PC-3 (cell line): ENCODE data around the gene ADAMTS17. TPM values are rescaled to one million over a fixed set of nuclear protein-coding genes. Genes with fewer than 3 reads are reported as not detected.

Experiments used
- ATAC-seq: fragments of 200-7000 bp; cut with Tn5 transposase; 2 replicates; pipeline ENCODE4 v1.9.1; 2020; ENCODE audit warnings: mild to moderate bottlenecking, moderate library complexity
- BruUV-seq: library from RNA; stranded (reverse); fragments of 400-500 nt; replicated peaks from 2 replicates; lab custom pipeline; 2021; lab: Mats Ljungman, UMichigan
- CTCF ChIA-PET: fragments of 300-600 bp; sonication (Branson Sonifier 250); formaldehyde crosslinking; loops from one replicate; lab custom pipeline; 2022; ENCODE audit warnings: antibody characterized with exemption; lab: Charles Lee
- POLR2A ChIA-PET: fragments of 300-600 bp; sonication (Branson Sonifier 250); formaldehyde crosslinking; loops from one replicate; lab custom pipeline; 2022; ENCODE audit warnings: antibody characterized with exemption; ENCODE audit not compliant: unreplicated experiment; lab: Charles Lee
- DNase-seq: peaks from one replicate; pipeline ENCODE4 v3.0.0-alpha.2; 2015
- H2AFZ ChIP-seq: fragments of 300-600 bp; sonication (generic); 2 replicates; pipeline ENCODE4 v1.6.0; 2016; ENCODE audit warnings: antibody characterized with exemption, low read length
- H3F3A ChIP-seq: fragments of 300-600 bp; sonication (generic); one replicate; pipeline ENCODE4 v1.6.0; 2017; ENCODE audit warnings: antibody characterized with exemption, low read length, control low read depth, mild to moderate bottlenecking; ENCODE audit not compliant: unreplicated experiment
- H3K27ac ChIP-seq: fragments of 300-600 bp; sonication (generic); 2 replicates; pipeline ENCODE4 v1.5.1; 2016; ENCODE audit warnings: mild to moderate bottlenecking, low read length
- H3K27me3 ChIP-seq: fragments of 300-600 bp; sonication (generic); 2 replicates; pipeline ENCODE4 v1.6.1; 2016; ENCODE audit warnings: low read length, mixed read lengths
- H3K36me3 ChIP-seq: fragments of 300-600 bp; sonication (generic); 2 replicates; pipeline ENCODE4 v1.6.1; 2016; ENCODE audit warnings: low read depth, mixed run types, low read length, mixed read lengths
- H3K4me1 ChIP-seq: fragments of 300-600 bp; sonication (generic); 2 replicates; pipeline ENCODE4 v1.5.1; 2016; ENCODE audit warnings: low read length; ENCODE audit not compliant: insufficient read depth
- H3K4me2 ChIP-seq: fragments of 300-600 bp; sonication (generic); 2 replicates; pipeline ENCODE4 v1.6.0; 2016; ENCODE audit warnings: low read length
- H3K4me3 ChIP-seq: fragments of 300-600 bp; sonication (generic); 2 replicates; pipeline ENCODE4 v1.5.1; 2016; ENCODE audit warnings: mild to moderate bottlenecking, low read length, mixed read lengths
- H3K79me2 ChIP-seq: fragments of 300-600 bp; sonication (generic); 2 replicates; pipeline ENCODE4 v1.6.1; 2017; ENCODE audit warnings: low read length, mixed read lengths
- H3K9ac ChIP-seq: fragments of 300-600 bp; sonication (generic); 2 replicates; pipeline ENCODE4 v1.6.0; 2016; ENCODE audit warnings: mild to moderate bottlenecking, low read length
- H3K9me2 ChIP-seq: fragments of 300-600 bp; sonication (generic); replicated peaks from 2 replicates; pipeline ENCODE4 v1.6.1; 2016; ENCODE audit warnings: mixed run types, low read length, mixed read lengths
- H3K9me3 ChIP-seq: fragments of 300-600 bp; sonication (generic); 2 replicates; pipeline ENCODE4 v1.6.1; 2016; ENCODE audit warnings: low read length, mixed read lengths
- H4K20me1 ChIP-seq: fragments of 300-600 bp; sonication (generic); 2 replicates; pipeline ENCODE4 v1.6.1; 2016; ENCODE audit warnings: low read length, mixed read lengths
- CTCF ChIP-seq: fragments of 300-600 bp; sonication (generic); conservative IDR thresholded peaks from 2 replicates; pipeline ENCODE4 v1.5.1; 2017; ENCODE audit warnings: antibody characterized with exemption, low read depth, mild to moderate bottlenecking, low read length
- EZH2 ChIP-seq: fragments of 300-600 bp; sonication (generic); IDR thresholded peaks from one replicate; pipeline ENCODE4 v1.6.1; 2017; ENCODE audit warnings: antibody characterized with exemption, mild to moderate bottlenecking, low read length; ENCODE audit not compliant: unreplicated experiment
- EZH2phosphoT487 ChIP-seq: fragments of 300-600 bp; sonication (generic); IDR thresholded peaks from 2 replicates; pipeline ENCODE4 v1.6.1; 2018; ENCODE audit warnings: mild to moderate bottlenecking, antibody characterized with exemption, low read length, borderline replicate concordance
- intact Hi-C: fragments of 100-400 bp; cut with micrococcal nuclease; formaldehyde crosslinking; loops from 2 replicates; pipeline ENCODE4 v1.9.0; 2023
- total RNA-seq: library from RNA; depleted of rRNA; stranded (reverse); fragments of >200 nt; gene quantifications from 2 replicates; pipeline ENCODE4 v1.2.3, GENCODE V29; 2014

Gene ADAMTS17
- total RNA-seq, 1 experiment from 2014 or later = 6.9 TPM

GRCh38 chr15:100249096-100249815 is 92.5 kb downstream of the ADAMTS17 start:
- no peak overlapping the region for H3K4me3 ChIP-seq
- H3K4me2 ChIP-seq = no peak overlapping the region
- H3K9me2 ChIP-seq = no peaks in the 10 kb centered on the region
- no peaks in the 10 kb centered on the region for H3K27me3 ChIP-seq
- no peak overlapping the region for H3K27ac ChIP-seq
- H3K36me3 ChIP-seq = no peaks in the 10 kb centered on the region
- no peaks in the 10 kb centered on the region for H3F3A ChIP-seq
- CTCF ChIA-PET = no interaction called here
- no peaks in the 10 kb centered on the region for H3K9me3 ChIP-seq
- H3K4me1 ChIP-seq = peaks cover 5% of the 10 kb centered on the region
- no peaks in the 10 kb centered on the region for H3K79me2 ChIP-seq
- BruUV-seq = no TSS peak
- no peaks in the 10 kb centered on the region for H4K20me1 ChIP-seq
- intact Hi-C loops = no loop called here
- H2AFZ ChIP-seq = no peak overlapping the region
- no peak for DNase-seq
- TF ChIP-seq EZH2phosphoT487 (no peak), EZH2 (no peak), CTCF (no peak)
- no peak for ATAC-seq
- POLR2A ChIA-PET = no interaction called here
- H3K9ac ChIP-seq = no peak overlapping the region

GRCh38 chr15:100248236-100248635 is 93.5 kb downstream of the ADAMTS17 start:
- no peaks in the 10 kb centered on the region for H3K79me2 ChIP-seq
- no peaks in the 10 kb centered on the region for H3F3A ChIP-seq
- H3K36me3 ChIP-seq = no peaks in the 10 kb centered on the region
- H3K9ac ChIP-seq = no peak overlapping the region
- H3K9me3 ChIP-seq = no peaks in the 10 kb centered on the region
- POLR2A ChIA-PET = no interaction called here
- CTCF ChIA-PET = no interaction called here
- no peaks in the 10 kb centered on the region for H3K27me3 ChIP-seq
- H2AFZ ChIP-seq = no peak overlapping the region
- no peak for ATAC-seq
- no peak overlapping the region for H3K4me2 ChIP-seq
- no peaks in the 10 kb centered on the region for H3K9me2 ChIP-seq
- no peak overlapping the region for H3K4me3 ChIP-seq
- no peak for DNase-seq
- intact Hi-C loops = no loop called here
- TF ChIP-seq EZH2 = no peak
- no peak for TF ChIP-seq EZH2phosphoT487
- no peak for TF ChIP-seq CTCF
- no TSS peak for BruUV-seq
- no peak overlapping the region for H3K27ac ChIP-seq
- peaks cover 5% of the 10 kb centered on the region for H3K4me1 ChIP-seq
- no peaks in the 10 kb centered on the region for H4K20me1 ChIP-seq
